GM18517 (cell line): ENCODE results near the gene FIS1.
"Not testable (repeated sequence)": the region's sequence is repeated elsewhere in the genome, so short reads cannot be mapped to it uniquely, and the experiment has no call there.

Experiments
- ATAC-seq: cut with Tn5 transposase; IDR thresholded peaks from one replicate; pipeline ENCODE4 v1.9.1; 2021; ENCODE audit warnings: mild to moderate bottlenecking, moderate library complexity; ENCODE audit not compliant: unreplicated experiment

The FIS1 gene

GRCh38 chr7:101258243-101258731 lies 13.4 kb upstream of the FIS1 start:
- ATAC-seq: no peak

- ATAC-seq: no peak
Observed at GRCh38 chr7:101255796-101256195, 10.9 kb upstream of the FIS1 start.

GRCh38 chr7:101253199-101253598 lies 8.3 kb upstream of the FIS1 start:
- ATAC-seq: not testable (repeated sequence)

GRCh38 chr7:101251871-101252659 lies 7.2 kb upstream of the FIS1 start:
- peak; percentile 94 for ATAC-seq

GRCh38 chr7:101250324-101250723 lies 5.4 kb upstream of the FIS1 start:
- no peak for ATAC-seq

GRCh38 chr7:101248276-101248675 lies 3.4 kb upstream of the FIS1 start:
- ATAC-seq: no peak

- ATAC-seq: no peak
Observed at GRCh38 chr7:101245147-101245668, 327 bp upstream of the FIS1 start.

GRCh38 chr7:101243646-101244374 lies 1.1 kb downstream of the FIS1 start:
- ATAC-seq: no peak

GRCh38 chr7:101241443-101242349 lies 3.2 kb downstream of the FIS1 start:
- ATAC-seq: no peak

- no peak for ATAC-seq
Observed at GRCh38 chr7:101241015-101241363, 3.9 kb downstream of the FIS1 start.

- ATAC-seq: no peak
Observed at GRCh38 chr7:101240226-101241014, 4.5 kb downstream of the FIS1 start.

- no peak for ATAC-seq
Observed at GRCh38 chr7:101239951-101240220, 5.0 kb downstream of the FIS1 start.

- ATAC-seq: no peak
Observed at GRCh38 chr7:101239191-101239950, 5.5 kb downstream of the FIS1 start.

GRCh38 chr7:101238226-101239182 lies 6.4 kb downstream of the FIS1 start:
- ATAC-seq: no peak

GRCh38 chr7:101237206-101238067 lies 7.4 kb downstream of the FIS1 start, which contains the start of gene CLDN15:
Gene CLDN15 (minus strand): TSS chr7:101237802. CDS start chr7:101237581, 221 bp downstream.
- no peak for ATAC-seq

GRCh38 chr7:101236292-101236835 lies 8.5 kb downstream of the FIS1 start:
- no peak for ATAC-seq

GRCh38 chr7:101235522-101235921 lies 9.4 kb downstream of the FIS1 start:
- no peak for ATAC-seq
